ENCODE measurements around the gene SIRPB1. TPM values are rescaled to one million over a fixed set of nuclear protein-coding genes. Genes with fewer than 3 reads are reported as not detected.
"Not testable (repeated sequence)": the region's sequence is repeated elsewhere in the genome, so short reads cannot be mapped to it uniquely, and the experiment has no call there.

SIRPB1 gene
- total and polyA plus RNA-seq, 8 donors, result 0.05 to 3.6 (median 0.82) TPM; not detected in 1

GRCh38 chr20:1616858-1617434, 2.9 kb downstream of the SIRPB1 start:
- ATAC-seq, result no peak
- Histone ChIP-seq H3K27ac (no peak overlapping the region), H3K4me1 (no peaks in the 10 kb centered on the region), H3K4me3 (no peak overlapping the region), H3K9me3 (no peaks in the 10 kb centered on the region), H3K36me3 (no peaks in the 10 kb centered on the region), H3K27me3 (peaks cover 0 to 6% (median 0%) of the 10 kb centered on the region in 4 donors)
- intact Hi-C loops (cut with DNase I), result no loop called here
- no peak for DNase-seq
- no peak for FAIRE-seq
- TF ChIP-seq CTCF (IDR thresholded peaks at IDR 0.05), result no peak

- intact Hi-C loops (cut with DNase I); FAIRE-seq: not testable (repeated sequence)
- 49 to 54% methylated on average over 5 of the region's 5 CpGs for WGBS, 2 donors
Observed at GRCh38 chr20:1610404-1610803, 9.4 kb downstream of the SIRPB1 start.

GRCh38 chr20:1608678-1609347, 11.0 kb downstream of the SIRPB1 start:
- H3K36me3 ChIP-seq; H3K27me3 ChIP-seq; H3K4me1 ChIP-seq; FAIRE-seq; ATAC-seq; H3K9me3 ChIP-seq; H3K4me3 ChIP-seq; DNase-seq; H3K27ac ChIP-seq; intact Hi-C loops (cut with DNase I): not testable (repeated sequence)
- WGBS, 2 donors, result 83 to 100% methylated on average over 1 to 3 of the region's 5 CpGs

More at GRCh38 chr20:1610404-1610803, 9.4 kb downstream of the SIRPB1 start:
- ATAC-seq, H3K9me3 ChIP-seq, DNase-seq, H3K27ac ChIP-seq, H3K27me3 ChIP-seq, H3K36me3 ChIP-seq, H3K4me3 ChIP-seq, H3K4me1 ChIP-seq: not testable (repeated sequence)

GRCh38 chr20:1600736-1601135, 19.1 kb downstream of the SIRPB1 start:
- TF ChIP-seq CTCF (IDR thresholded peaks at IDR 0.05), result no peak
- no peak for ATAC-seq
- H3K9me3 ChIP-seq, result no peaks in the 10 kb centered on the region
- H3K4me3 ChIP-seq, result no peak overlapping the region
- no peaks in the 10 kb centered on the region for H3K27me3 ChIP-seq
- H3K4me1 ChIP-seq, result no peaks in the 10 kb centered on the region
- H3K36me3 ChIP-seq, result no peaks in the 10 kb centered on the region
- 43% methylated on average over 5 of the region's 5 CpGs; no CpG with 5 or more reads in 1 of the 2 donors for WGBS, 2 donors
- intact Hi-C loops (cut with DNase I), result no loop called here
- H3K27ac ChIP-seq, result no peak overlapping the region
- no peak for DNase-seq
- no peak for FAIRE-seq

- no peak for TF ChIP-seq CTCF (IDR thresholded peaks at IDR 0.05)
- WGBS, 2 donors, result 33% methylated on average over 1 of the region's 1 CpG; no CpG with 5 or more reads in 1 of the 2 donors
- DNase-seq (no peak), FAIRE-seq (no peak), ATAC-seq (no peak)
- Histone ChIP-seq H3K36me3 (no peaks in the 10 kb centered on the region), H3K27ac (no peak overlapping the region), H3K4me1 (no peaks in the 10 kb centered on the region), H3K27me3 (no peaks in the 10 kb centered on the region), H3K9me3 (no peaks in the 10 kb centered on the region), H3K4me3 (no peak overlapping the region)
- intact Hi-C loops (cut with DNase I), result no loop called here
Observed at GRCh38 chr20:1595333-1595732, 24.5 kb downstream of the SIRPB1 start.
